ENCODE measurements around the gene LRRC31.

DNA sequence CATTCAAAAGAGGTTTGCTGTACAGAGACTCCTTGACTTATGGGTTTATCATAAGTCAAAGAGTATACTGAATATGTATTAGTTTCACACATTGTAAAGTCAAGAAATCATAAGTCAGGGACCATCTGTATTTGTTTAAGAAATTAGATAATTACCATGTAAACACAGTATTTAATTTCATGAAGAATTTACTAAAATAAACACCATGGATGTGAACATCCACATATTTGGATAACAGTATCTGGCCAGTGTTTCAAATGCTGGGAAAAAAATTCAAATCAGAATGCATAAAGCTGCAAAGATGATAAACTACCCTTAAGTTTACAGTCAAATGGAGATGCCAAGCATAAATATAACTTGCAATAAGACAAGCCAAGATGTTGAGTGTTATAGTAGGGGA is 79.5 kb downstream of the LRRC31 start:
- TF ChIP-seq POLR2A (IDR thresholded peaks at IDR 0.05) (no peak), CTCF (IDR thresholded peaks at IDR 0.05) (no peak)

Measured in thyroid gland (tissue), 4 donors.